Choroid plexus epithelial cell (primary cell): Measurements from ENCODE around the gene AKAP5.
A peak's percentile ranks its signal among the peaks of the same experiment; 100 is the strongest.

Experiments
- DNase-seq: peaks from one replicate; pipeline ENCODE4 v3.0.0-alpha.2; 2010; ENCODE audit warnings: low read depth
- H3K4me3 ChIP-seq: 2 replicates; pipeline ENCODE4 v1.5.1; 2011; ENCODE audit warnings: low read depth, mild to moderate bottlenecking, control low read depth, low read length, moderate library complexity
- CTCF ChIP-seq: conservative IDR thresholded peaks from 2 replicates; pipeline ENCODE4 v1.5.1; 2011; ENCODE audit warnings: low read depth, mild to moderate bottlenecking, control low read depth, inconsistent platforms, low read length, moderate library complexity

AKAP5 gene, protein sequence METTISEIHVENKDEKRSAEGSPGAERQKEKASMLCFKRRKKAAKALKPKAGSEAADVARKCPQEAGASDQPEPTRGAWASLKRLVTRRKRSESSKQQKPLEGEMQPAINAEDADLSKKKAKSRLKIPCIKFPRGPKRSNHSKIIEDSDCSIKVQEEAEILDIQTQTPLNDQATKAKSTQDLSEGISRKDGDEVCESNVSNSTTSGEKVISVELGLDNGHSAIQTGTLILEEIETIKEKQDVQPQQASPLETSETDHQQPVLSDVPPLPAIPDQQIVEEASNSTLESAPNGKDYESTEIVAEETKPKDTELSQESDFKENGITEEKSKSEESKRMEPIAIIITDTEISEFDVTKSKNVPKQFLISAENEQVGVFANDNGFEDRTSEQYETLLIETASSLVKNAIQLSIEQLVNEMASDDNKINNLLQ

DNA sequence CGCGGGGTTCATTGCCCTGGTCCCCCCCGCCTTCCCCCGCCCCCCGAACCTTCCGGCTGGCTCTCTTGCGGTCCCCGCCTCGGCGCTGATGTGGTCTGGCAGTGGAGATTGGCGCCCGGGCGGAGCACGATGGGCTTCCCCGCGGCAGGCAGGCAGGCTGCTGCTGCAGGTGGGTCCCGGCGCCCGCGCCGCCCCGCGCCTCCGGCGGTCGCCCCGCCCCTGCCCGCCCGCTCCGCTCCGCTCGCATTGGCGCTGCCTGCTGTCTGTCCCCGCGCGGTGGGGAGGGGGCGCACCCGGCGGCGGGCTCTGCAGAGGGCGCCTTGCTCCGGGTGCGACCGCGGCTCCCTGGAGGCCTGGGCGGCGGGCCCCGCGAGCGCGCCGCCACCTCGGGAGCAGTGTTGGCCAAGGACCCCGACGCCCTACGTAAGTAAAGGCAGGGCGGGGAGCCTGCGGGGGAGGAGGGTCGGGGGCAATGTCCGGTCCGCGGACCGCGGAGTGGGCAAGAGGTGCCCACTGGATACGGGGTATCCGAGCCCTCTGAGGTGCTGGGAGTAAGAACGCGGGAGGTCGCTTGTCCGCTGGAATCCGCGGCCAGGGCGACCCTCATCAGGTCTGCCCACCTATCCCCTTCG is at the start of gene AKAP5:
Gene AKAP5 (plus strand): TSS at position 309 of the 632 bp plus-strand sequence. CDS start 2,896 bp downstream, outside the sequence.
- peak; percentile 31 for DNase-seq
- no peak for TF ChIP-seq CTCF
- peak within 1 kb of the TSS; percentile 78 for H3K4me3 ChIP-seq

DNA sequence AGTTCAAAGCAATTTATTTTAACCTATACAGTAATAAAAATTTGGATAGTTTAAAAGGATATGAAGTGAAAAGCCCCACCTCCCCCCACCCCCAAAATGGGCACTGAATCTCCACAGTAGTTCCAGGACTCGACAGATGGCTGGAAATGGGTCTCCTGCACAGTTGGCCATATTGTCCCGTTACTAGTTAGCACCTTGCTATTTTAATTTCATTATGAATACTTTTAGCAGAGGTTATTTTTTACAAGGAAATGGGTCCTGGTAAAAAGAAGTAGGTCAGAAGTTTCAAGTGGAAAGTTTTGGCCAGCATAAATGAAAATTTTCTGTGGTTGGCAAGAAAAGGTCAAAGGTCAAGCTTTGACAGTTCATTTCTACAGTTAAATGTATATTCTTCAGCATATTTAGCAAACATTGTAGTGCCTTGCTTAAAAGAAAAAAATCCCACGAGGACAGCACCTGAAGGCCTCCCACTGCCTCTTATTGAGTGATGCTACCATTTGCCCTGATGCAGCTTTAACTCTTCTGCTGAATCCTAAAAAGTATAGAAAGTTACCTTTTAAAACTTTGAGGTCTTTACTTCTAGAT is 48.9 kb upstream of the AKAP5 start:
- H3K4me3 ChIP-seq = no peak overlapping the region
- peak; percentile 25 for DNase-seq
- no peak for TF ChIP-seq CTCF

- TF ChIP-seq CTCF = no peak
- peak; percentile 53 for DNase-seq
- H3K4me3 ChIP-seq = no peak overlapping the region
Measured at GRCh38 chr14:64417055-64417770, 48.1 kb upstream of the AKAP5 start.

DNA sequence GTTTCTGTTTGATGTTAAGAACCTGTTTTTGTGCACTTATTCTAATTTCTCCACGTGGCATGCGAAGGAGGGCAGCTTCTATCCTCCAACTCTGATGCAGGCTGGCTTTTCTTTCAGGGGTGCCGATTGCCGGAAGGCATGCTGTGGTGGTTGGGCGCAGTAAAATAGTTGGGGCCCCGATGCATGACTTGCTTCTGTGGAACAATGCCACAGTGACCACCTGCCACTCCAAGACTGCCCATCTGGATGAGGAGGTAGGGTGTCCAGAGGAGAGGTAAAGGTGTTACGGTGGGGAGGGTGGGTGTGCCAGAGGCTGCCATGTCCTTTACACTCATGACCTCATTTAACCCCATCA is 47.6 kb upstream of the AKAP5 start:
- no peak for TF ChIP-seq CTCF
- H3K4me3 ChIP-seq = no peak overlapping the region
- no peak for DNase-seq

DNA sequence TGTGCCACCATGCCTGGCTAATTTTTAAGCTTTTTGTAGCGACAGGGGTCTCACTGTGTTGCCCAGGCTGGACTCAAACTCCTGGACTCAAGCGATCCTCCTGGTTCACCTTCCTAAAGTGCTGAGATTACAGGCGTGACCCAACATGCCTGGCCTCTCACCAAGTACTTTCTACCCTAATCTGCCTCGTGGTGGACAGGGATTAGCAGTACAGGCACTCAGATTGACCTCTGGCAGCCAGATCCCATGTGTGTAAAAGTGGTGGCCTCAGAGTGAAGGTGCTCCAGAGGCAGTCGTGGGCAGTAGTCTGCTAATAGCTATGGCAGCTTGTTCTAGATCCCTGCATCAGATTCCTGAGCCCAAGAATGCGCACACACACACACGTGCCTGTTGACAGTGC is 46.3 kb upstream of the AKAP5 start:
- TF ChIP-seq CTCF = no peak
- no peak overlapping the region for H3K4me3 ChIP-seq
- DNase-seq = no peak

GRCh38 chr14:64421166-64421565 is 44.1 kb upstream of the AKAP5 start:
- peak; percentile 89 for DNase-seq
- no peak overlapping the region for H3K4me3 ChIP-seq
- TF ChIP-seq CTCF = no peak
